HCT116 (cell line): Measurements from ENCODE around the gene PIM3. TPM values are rescaled to one million over a fixed set of nuclear protein-coding genes. Genes with fewer than 3 reads are reported as not detected.

Experiments
- ATAC-seq: fragments of 200-7000 bp; cut with Tn5 transposase; 2 replicates; pipeline ENCODE4 v1.9.1; 2020; ENCODE audit warnings: mild to moderate bottlenecking, moderate library complexity
- BruUV-seq: library from RNA; stranded (reverse); fragments of 400-500 nt; replicated peaks from 2 replicates; lab custom pipeline; 2021; lab: Mats Ljungman, UMichigan
- CTCF ChIA-PET: fragments of 300-600 bp; sonication (Branson Sonifier 250); formaldehyde crosslinking; loops from one replicate; lab custom pipeline; 2021; ENCODE audit warnings: antibody characterized with exemption; lab: Charles Lee
- POLR2A ChIA-PET: fragments of 300-600, 350-600 bp; sonication (Branson Sonifier 250); formaldehyde crosslinking; loops from one replicate; lab custom pipeline; 2021; ENCODE audit warnings: antibody characterized with exemption; lab: Charles Lee
- RAD21 ChIA-PET, 2 experiments: fragments of 300-600 bp; sonication (Branson Sonifier 250); formaldehyde crosslinking; loops; one replicate each; lab custom pipeline; 2023; ENCODE audit warnings: low total read pairs in 2 of 2; ENCODE audit not compliant: uncharacterized antibody in 2 of 2, unreplicated experiment in 2 of 2, low non-redundant PET in 1 of 2; lab: Charles Lee
- DNase-seq: peaks from one replicate; pipeline ENCODE4 v3.0.0-alpha.2; 2010; ENCODE audit warnings: low read depth, low spot score
- H2AFZ ChIP-seq: fragments of 200-600 bp; shearing (Covaris generic), sonication (generic); 2 replicates; pipeline ENCODE4 v1.6.1; 2017; ENCODE audit warnings: low read depth, mixed run types, mixed read lengths, antibody characterized with exemption, low read length; ENCODE audit not compliant: poor library complexity, severe bottlenecking
- H3K27ac ChIP-seq: 2 replicates; pipeline ENCODE4 v1.5.1; 2012; ENCODE audit warnings: low read depth, low read length
- H3K27me3 ChIP-seq: fragments of 200-600 bp; sonication (generic); 2 replicates; pipeline ENCODE4 v1.6.1; 2016; ENCODE audit warnings: mixed run types, low read length, mixed read lengths; ENCODE audit not compliant: insufficient read depth
- H3K36me3 ChIP-seq, 2 experiments: fragments of 200-500 bp in 1 of 2; fragments of 200-600 bp in 1 of 2; sonication (Bioruptor generic) in 1 of 2; sonication (generic) in 1 of 2; 2 replicates each; pipeline versions ENCODE4 v1.5.1 to v1.6.1; 2014 to 2016; ENCODE audit warnings: low read length in 2 of 2, inconsistent platforms in 1 of 2, mixed read lengths in 1 of 2, mixed run types in 1 of 2; ENCODE audit not compliant: insufficient read depth in 2 of 2, control insufficient read depth in 1 of 2
- H3K4me1 ChIP-seq, 2 experiments: fragments of 200-600 bp in 1 of 2; sonication (generic) in 1 of 2; 2 replicates each; pipeline versions ENCODE4 v1.5.1 to v1.6.1; 2012 to 2017; ENCODE audit warnings: low read length in 2 of 2, inconsistent platforms in 1 of 2, mild to moderate bottlenecking in 1 of 2, mixed read lengths in 1 of 2, mixed run types in 1 of 2, moderate library complexity in 1 of 2; ENCODE audit not compliant: insufficient read depth in 2 of 2, control insufficient read depth in 1 of 2
- H3K4me2 ChIP-seq: fragments of 200-600 bp; sonication (generic); 2 replicates; pipeline ENCODE4 v1.6.1; 2017; ENCODE audit warnings: mixed run types, low read length, mixed read lengths
- H3K4me3 ChIP-seq, 2 experiments: fragments of 200-600 bp in 1 of 2; sonication (generic) in 1 of 2; replicated peaks in 1 of 2; 2 replicates each; pipeline ENCODE4 v1.5.1; 2011 to 2016; ENCODE audit warnings: low read length in 2 of 2, control low read depth in 1 of 2, low read depth in 1 of 2, mild to moderate bottlenecking in 1 of 2, mixed read lengths in 1 of 2, mixed run types in 1 of 2
- H3K79me2 ChIP-seq: fragments of 200-600 bp; sonication (generic); 2 replicates; pipeline ENCODE4 v1.6.1; 2017; ENCODE audit warnings: mild to moderate bottlenecking, mixed run types, low read length, moderate library complexity, mixed read lengths; ENCODE audit not compliant: insufficient read depth
- H3K9ac ChIP-seq: fragments of 200-600 bp; sonication (generic); 2 replicates; pipeline ENCODE4 v1.6.1; 2016; ENCODE audit warnings: low read length, mixed read lengths
- H3K9me2 ChIP-seq: fragments of 200-600 bp; sonication (generic), shearing (Covaris generic); 2 replicates; pipeline ENCODE4 v1.6.1; 2017; ENCODE audit warnings: mixed run types, mild to moderate bottlenecking, moderate library complexity; ENCODE audit not compliant: insufficient read depth
- H3K9me3 ChIP-seq, 2 experiments: fragments of 200-500 bp in 1 of 2; fragments of 200-600 bp in 1 of 2; sonication (Bioruptor generic) in 1 of 2; sonication (generic) in 1 of 2; 2 replicates each; pipeline ENCODE4 v1.6.1; 2014 to 2017; ENCODE audit warnings: low read length in 2 of 2, mixed read lengths in 2 of 2, inconsistent platforms in 1 of 2, low read depth in 1 of 2, mild to moderate bottlenecking in 1 of 2, mixed run types in 1 of 2, moderate library complexity in 1 of 2; ENCODE audit not compliant: control insufficient read depth in 1 of 2, insufficient read depth in 1 of 2
- H4K20me1 ChIP-seq: fragments of 200-600 bp; sonication (generic), shearing (Covaris generic); 2 replicates; pipeline ENCODE4 v1.6.1; 2017; ENCODE audit warnings: mixed run types, mild to moderate bottlenecking, moderate library complexity; ENCODE audit not compliant: insufficient read depth
- CBX3 ChIP-seq: IDR thresholded peaks from 2 replicates; pipeline ENCODE4 v1.6.1; 2012; ENCODE audit warnings: low read depth
- CEBPB ChIP-seq: IDR thresholded peaks from 2 replicates; pipeline ENCODE4 v1.6.1; 2012; ENCODE audit warnings: low read depth
- EGR1 ChIP-seq: IDR thresholded peaks from 2 replicates; pipeline ENCODE4 v1.6.1; 2012; ENCODE audit warnings: low read depth
- ELF1 ChIP-seq: IDR thresholded peaks from 2 replicates; pipeline ENCODE4 v1.6.1; 2012; ENCODE audit warnings: low read depth, borderline replicate concordance
- EZH2 ChIP-seq: fragments of 200-600 bp; sonication (generic); IDR thresholded peaks from 2 replicates; pipeline ENCODE4 v1.6.1; 2017; ENCODE audit warnings: antibody characterized with exemption, mixed run types
- EZH2phosphoT487 ChIP-seq: fragments of 200-600 bp; IDR thresholded peaks from 2 replicates; pipeline ENCODE4 v1.6.1; 2018; ENCODE audit warnings: antibody characterized with exemption, borderline replicate concordance
- FOSL1 ChIP-seq: IDR thresholded peaks from 2 replicates; pipeline ENCODE4 v1.6.1; 2012; ENCODE audit warnings: low read depth
- JUND ChIP-seq: IDR thresholded peaks from 2 replicates; pipeline ENCODE4 v1.6.1; 2012
- POLR2A ChIP-seq: IDR thresholded peaks from 2 replicates; pipeline ENCODE4 v1.7.0; 2011; ENCODE audit warnings: borderline replicate concordance; ENCODE audit not compliant: insufficient read depth, insufficient read length; ENCODE audit errors: extremely low read depth
- POLR2AphosphoS5 ChIP-seq: IDR thresholded peaks from 2 replicates; pipeline ENCODE4 v1.6.1; 2011; ENCODE audit warnings: mild to moderate bottlenecking, low read depth, low read length, moderate library complexity
- RAD21 ChIP-seq: IDR thresholded peaks from 2 replicates; pipeline ENCODE4 v1.6.1; 2012; ENCODE audit warnings: low read depth, mild to moderate bottlenecking
- SP1 ChIP-seq: IDR thresholded peaks from 2 replicates; pipeline ENCODE4 v1.6.1; 2012; ENCODE audit warnings: low read depth
- TCF7L2 ChIP-seq: IDR thresholded peaks from 2 replicates; pipeline ENCODE4 v1.7.0; 2011; ENCODE audit warnings: borderline replicate concordance, inconsistent platforms; ENCODE audit not compliant: insufficient read depth, insufficient read length; ENCODE audit errors: extremely low read depth
- YY1 ChIP-seq: IDR thresholded peaks from 2 replicates; pipeline ENCODE4 v1.6.1; 2011; ENCODE audit warnings: low read length, low read depth, moderate library complexity, mild to moderate bottlenecking; ENCODE audit not compliant: insufficient replicate concordance; ENCODE audit errors: extremely low read depth
- ZFX ChIP-seq: fragments of 450-650 bp; IDR thresholded peaks from 2 replicates; pipeline ENCODE4 v1.6.1; 2017
- intact Hi-C: fragments of 100-400 bp; cut with micrococcal nuclease; formaldehyde crosslinking; loops from 2 replicates; pipeline ENCODE4 v1.10.0; 2022
- total RNA-seq: library from RNA; stranded (reverse); gene quantifications from one replicate; pipeline ENCODE4 v1.2.1, GENCODE V29; 2021; ENCODE audit not compliant: unreplicated experiment
- TF ChIP-seq, protein P1 (sequence below): IDR thresholded peaks from 2 replicates; pipeline ENCODE4 v1.6.1; 2011; ENCODE audit warnings: mild to moderate bottlenecking, low read length, moderate library complexity; ENCODE audit not compliant: insufficient replicate concordance; ENCODE audit errors: extremely low read depth
- TF ChIP-seq, protein P2 (sequence below): IDR thresholded peaks from 2 replicates; pipeline ENCODE4 v1.6.1; 2012; ENCODE audit warnings: low read depth

PIM3 gene
- total RNA-seq, 1 experiment from 2014 or later = 116 TPM

DNA sequence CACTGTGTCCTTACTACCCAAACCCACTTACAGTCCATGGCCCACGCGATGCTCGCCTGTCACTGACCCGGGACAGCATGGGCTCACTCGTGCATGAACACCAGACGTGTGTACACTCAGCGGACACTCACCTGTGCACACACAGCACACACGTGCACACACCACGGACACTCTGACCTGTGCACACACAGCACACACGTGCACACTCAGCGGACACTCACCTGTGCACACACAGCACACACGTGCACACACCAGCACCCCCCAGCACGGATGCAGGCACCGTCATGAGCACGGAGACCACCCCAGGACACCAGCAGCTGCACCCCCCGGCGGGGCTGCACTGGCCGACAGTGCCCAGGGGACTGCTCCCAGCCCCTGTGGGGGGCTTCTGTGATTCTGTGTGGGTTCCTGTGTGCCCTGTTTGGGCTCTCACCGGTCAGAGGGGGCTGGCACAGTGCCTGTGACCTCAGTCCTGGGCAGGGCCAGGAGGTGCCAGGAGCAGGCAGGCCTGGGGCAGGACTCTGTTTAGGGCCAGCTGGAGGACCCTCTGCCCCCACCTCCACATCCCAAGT lies 21.9 kb upstream of the PIM3 start (continued):
- TF ChIP-seq CEBPB (no peak), EZH2phosphoT487 (no peak), SP1 (no peak), ZFX (no peak), TCF7L2 (no peak), EGR1 (no peak), POLR2AphosphoS5 (no peak)
- TF ChIP-seq, protein P1, sequence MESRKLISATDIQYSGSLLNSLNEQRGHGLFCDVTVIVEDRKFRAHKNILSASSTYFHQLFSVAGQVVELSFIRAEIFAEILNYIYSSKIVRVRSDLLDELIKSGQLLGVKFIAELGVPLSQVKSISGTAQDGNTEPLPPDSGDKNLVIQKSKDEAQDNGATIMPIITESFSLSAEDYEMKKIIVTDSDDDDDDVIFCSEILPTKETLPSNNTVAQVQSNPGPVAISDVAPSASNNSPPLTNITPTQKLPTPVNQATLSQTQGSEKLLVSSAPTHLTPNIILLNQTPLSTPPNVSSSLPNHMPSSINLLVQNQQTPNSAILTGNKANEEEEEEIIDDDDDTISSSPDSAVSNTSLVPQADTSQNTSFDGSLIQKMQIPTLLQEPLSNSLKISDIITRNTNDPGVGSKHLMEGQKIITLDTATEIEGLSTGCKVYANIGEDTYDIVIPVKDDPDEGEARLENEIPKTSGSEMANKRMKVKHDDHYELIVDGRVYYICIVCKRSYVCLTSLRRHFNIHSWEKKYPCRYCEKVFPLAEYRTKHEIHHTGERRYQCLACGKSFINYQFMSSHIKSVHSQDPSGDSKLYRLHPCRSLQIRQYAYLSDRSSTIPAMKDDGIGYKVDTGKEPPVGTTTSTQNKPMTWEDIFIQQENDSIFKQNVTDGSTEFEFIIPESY = no peak

GRCh38 chr22:49941507-49942316 lies 18.9 kb upstream of the PIM3 start:
- ChIA-PET RAD21 (no interaction called here), CTCF (no interaction called here), POLR2A (no interaction called here)
- Histone ChIP-seq H3K9me2 (no peaks in the 10 kb centered on the region), H3K9me3 (no peaks in the 10 kb centered on the region), H3K36me3 (no peaks in the 10 kb centered on the region), H3K4me2 (no peak overlapping the region), H4K20me1 (no peaks in the 10 kb centered on the region), H3K27me3 (no peaks in the 10 kb centered on the region), H3K4me3 (no peak overlapping the region), H2AFZ (no peak overlapping the region), H3K9ac (no peak overlapping the region), H3K79me2 (no peaks in the 10 kb centered on the region), H3K27ac (no peak overlapping the region), H3K4me1 (peaks cover 11 to 20% of the 10 kb centered on the region in 2 experiments)
- ATAC-seq = no peak
- no TSS peak for BruUV-seq
- intact Hi-C loops = no loop called here
- no peak for DNase-seq
- TF ChIP-seq, protein P2, sequence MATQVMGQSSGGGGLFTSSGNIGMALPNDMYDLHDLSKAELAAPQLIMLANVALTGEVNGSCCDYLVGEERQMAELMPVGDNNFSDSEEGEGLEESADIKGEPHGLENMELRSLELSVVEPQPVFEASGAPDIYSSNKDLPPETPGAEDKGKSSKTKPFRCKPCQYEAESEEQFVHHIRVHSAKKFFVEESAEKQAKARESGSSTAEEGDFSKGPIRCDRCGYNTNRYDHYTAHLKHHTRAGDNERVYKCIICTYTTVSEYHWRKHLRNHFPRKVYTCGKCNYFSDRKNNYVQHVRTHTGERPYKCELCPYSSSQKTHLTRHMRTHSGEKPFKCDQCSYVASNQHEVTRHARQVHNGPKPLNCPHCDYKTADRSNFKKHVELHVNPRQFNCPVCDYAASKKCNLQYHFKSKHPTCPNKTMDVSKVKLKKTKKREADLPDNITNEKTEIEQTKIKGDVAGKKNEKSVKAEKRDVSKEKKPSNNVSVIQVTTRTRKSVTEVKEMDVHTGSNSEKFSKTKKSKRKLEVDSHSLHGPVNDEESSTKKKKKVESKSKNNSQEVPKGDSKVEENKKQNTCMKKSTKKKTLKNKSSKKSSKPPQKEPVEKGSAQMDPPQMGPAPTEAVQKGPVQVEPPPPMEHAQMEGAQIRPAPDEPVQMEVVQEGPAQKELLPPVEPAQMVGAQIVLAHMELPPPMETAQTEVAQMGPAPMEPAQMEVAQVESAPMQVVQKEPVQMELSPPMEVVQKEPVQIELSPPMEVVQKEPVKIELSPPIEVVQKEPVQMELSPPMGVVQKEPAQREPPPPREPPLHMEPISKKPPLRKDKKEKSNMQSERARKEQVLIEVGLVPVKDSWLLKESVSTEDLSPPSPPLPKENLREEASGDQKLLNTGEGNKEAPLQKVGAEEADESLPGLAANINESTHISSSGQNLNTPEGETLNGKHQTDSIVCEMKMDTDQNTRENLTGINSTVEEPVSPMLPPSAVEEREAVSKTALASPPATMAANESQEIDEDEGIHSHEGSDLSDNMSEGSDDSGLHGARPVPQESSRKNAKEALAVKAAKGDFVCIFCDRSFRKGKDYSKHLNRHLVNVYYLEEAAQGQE = no peak
- TF ChIP-seq POLR2AphosphoS5 = no peak
- no peak for TF ChIP-seq ELF1
- TF ChIP-seq RAD21 = no peak
- no peak for TF ChIP-seq SP1
- no peak for TF ChIP-seq EZH2phosphoT487
- TF ChIP-seq EGR1 = no peak
- TF ChIP-seq TCF7L2 = no peak
- TF ChIP-seq ZFX = no peak
- no peak for TF ChIP-seq JUND
- no peak for TF ChIP-seq CEBPB
- no peak for TF ChIP-seq FOSL1
- TF ChIP-seq CBX3 = no peak
- no peak for TF ChIP-seq YY1
- TF ChIP-seq POLR2A = no peak
- no peak for TF ChIP-seq EZH2
